Mucosa of rectum (tissue), 2 donors: ENCODE data around the gene MAGI1.

Experiments used
- H3K27ac ChIP-seq, 2 donors: one replicate each; pipeline ENCODE4 v1.7.0; 2013; ENCODE audit warnings: inconsistent platforms in 2 of 2, low read depth in 2 of 2, low read length in 2 of 2
- H3K27me3 ChIP-seq, 2 donors: one replicate each; pipeline ENCODE4 v1.7.0; 2013; ENCODE audit warnings: low read length in 2 of 2; ENCODE audit not compliant: control insufficient read depth in 2 of 2, insufficient read depth in 2 of 2
- H3K36me3 ChIP-seq, 2 donors: one replicate each; pipeline ENCODE4 v1.7.0; 2013; ENCODE audit warnings: low read length in 2 of 2; ENCODE audit not compliant: control insufficient read depth in 2 of 2, insufficient read depth in 2 of 2
- H3K4me1 ChIP-seq, 2 donors: one replicate each; pipeline ENCODE4 v1.7.0; 2013; ENCODE audit warnings: low read length in 2 of 2, mild to moderate bottlenecking in 1 of 2; ENCODE audit not compliant: control insufficient read depth in 2 of 2, insufficient read depth in 2 of 2
- H3K4me3 ChIP-seq, 2 donors: one replicate each; pipeline ENCODE4 v1.7.0; 2013; ENCODE audit warnings: low read length in 2 of 2
- H3K9ac ChIP-seq, 2 donors: one replicate each; pipeline ENCODE4 v1.7.0; 2013; ENCODE audit warnings: low read length in 2 of 2, low read depth in 1 of 2, mild to moderate bottlenecking in 1 of 2
- H3K9me3 ChIP-seq, 2 donors: one replicate each; pipeline ENCODE4 v1.7.0; 2013; ENCODE audit warnings: low read length in 2 of 2; ENCODE audit not compliant: control insufficient read depth in 2 of 2
- donor health status: healthy.
- donor health status: Normal muscosa, but diverticular disease.

The MAGI1 gene

DNA sequence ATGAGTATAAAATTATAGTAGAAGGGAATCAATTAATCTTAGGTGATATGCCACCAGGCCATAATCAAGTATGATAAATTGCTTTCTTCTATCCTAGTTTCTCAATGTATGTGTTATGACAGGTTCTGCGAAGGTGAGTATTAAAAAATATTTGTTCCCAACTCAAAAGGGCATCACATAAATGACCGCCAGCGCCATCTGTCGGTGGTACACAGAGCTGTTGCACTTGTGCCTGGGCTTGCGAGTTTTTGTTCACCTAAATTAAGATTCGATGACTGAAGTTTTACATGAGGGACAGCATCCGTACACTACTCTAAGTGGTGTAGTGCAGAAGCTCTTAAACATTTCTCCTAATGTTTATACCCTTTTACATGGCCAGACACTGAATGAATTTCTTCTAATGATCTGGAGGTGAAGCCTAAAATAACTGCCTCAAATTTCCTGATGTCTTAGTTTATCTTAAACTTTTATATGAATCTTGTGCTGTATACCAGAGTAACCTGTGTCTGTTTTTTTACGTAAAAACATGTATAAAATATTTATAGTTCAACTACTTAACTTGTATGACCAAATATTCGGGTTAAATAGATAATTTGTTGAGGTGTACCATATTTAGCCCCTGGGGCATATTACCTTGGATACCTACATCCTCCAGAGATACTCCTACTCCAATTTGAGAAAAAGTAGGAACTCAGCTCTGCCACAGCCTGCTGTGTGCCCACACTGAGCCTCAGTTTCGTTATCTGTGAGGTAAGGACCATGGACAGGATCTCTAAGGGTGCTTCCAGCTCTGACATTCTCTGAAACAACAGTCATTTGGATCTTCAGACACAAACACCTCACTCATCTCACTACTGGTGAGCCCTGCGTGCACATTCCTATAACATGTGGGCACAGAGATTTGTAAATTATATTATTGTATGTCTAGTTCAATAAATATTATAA lies 365.6 kb downstream of the MAGI1 start:
- Histone ChIP-seq H3K9ac (no peak overlapping the region), H3K27me3 (no peaks in the 10 kb centered on the region), H3K4me3 (no peak overlapping the region), H3K4me1 (no peaks in the 10 kb centered on the region), H3K9me3 (no peaks in the 10 kb centered on the region), H3K36me3 (no peaks in the 10 kb centered on the region), H3K27ac (no peak overlapping the region)

DNA sequence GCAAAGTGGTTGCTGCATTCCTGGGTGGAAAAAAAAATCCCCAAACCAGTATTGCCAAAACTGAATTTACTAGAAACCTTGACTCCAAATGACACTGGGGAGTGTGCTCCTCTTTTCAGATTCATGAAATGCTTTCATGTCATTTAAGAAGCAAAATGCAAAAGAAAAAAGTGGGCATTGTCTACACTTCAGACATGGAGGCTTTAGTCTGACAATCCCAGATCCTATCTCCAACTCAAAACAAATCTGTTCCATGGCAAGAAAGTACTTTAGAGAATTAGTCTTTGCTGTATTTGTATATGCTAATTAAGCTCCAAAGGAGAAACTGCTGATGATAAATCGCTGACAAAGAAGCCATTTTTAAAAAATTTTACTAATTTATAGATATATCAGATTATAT lies 366.7 kb downstream of the MAGI1 start:
- Histone ChIP-seq H3K9ac (no peak overlapping the region), H3K27me3 (no peaks in the 10 kb centered on the region), H3K9me3 (no peaks in the 10 kb centered on the region), H3K27ac (no peak overlapping the region), H3K4me1 (no peaks in the 10 kb centered on the region), H3K4me3 (no peak overlapping the region), H3K36me3 (no peaks in the 10 kb centered on the region)

DNA sequence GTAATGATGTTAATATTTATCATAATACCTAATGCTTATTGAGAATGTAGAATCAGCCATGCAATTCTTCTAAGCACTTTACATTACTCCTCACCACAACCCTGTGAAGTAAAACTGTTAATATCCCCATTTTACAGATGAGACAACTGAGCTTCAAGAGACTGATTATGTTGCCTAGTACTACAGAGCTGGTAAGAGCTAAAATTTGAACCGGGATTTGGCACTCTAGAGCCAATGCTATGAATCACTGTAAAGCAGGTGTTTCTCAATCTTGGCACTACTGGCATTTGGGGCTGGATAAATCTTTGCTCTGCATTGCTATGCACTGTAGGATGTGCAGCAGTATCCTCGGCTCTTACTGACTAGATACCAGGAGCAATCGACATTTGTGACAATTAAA lies 367.7 kb downstream of the MAGI1 start:
- Histone ChIP-seq H3K4me1 (no peaks in the 10 kb centered on the region), H3K27ac (no peak overlapping the region), H3K27me3 (no peaks in the 10 kb centered on the region)

DNA sequence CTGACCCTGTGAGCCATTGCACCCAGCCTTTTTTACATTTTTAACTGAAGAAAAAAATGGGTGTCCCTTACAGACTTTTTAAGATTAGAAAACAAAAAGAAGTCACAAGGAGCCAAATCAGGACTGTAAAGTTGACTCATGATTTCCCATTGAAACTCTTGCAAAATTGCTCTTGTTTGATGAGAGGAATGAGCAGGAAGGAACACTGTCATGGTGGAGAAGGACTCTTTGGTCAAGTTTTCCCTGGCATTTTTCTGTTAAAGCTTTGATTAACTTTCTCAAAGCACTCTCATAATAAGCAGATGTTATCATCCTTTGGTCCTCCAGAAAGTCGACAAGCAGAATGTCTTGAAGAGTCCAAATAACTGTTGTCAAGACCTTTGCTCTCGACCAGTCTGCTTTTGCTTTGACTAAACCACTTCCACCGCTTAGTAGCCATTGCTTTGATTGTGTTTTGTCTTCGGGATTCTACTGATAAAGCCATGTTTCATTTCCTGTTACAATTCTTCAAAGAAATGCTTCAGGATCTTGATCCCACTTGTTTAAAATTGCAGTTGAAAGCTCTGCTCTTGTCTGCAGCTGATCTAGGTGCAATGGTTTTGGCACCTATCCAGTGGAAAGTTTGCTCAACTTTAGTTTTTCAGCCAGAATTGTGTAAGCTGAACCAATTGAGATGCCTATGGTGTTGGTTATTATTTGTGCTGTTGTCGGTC lies 369.4 kb downstream of the MAGI1 start:
- no peak overlapping the region for H3K4me3 ChIP-seq
- no peak overlapping the region for H3K27ac ChIP-seq
- H3K4me1 ChIP-seq: no peaks in the 10 kb centered on the region
- H3K27me3 ChIP-seq: no peaks in the 10 kb centered on the region
- H3K36me3 ChIP-seq: no peaks in the 10 kb centered on the region
- no peaks in the 10 kb centered on the region for H3K9me3 ChIP-seq
- no peak overlapping the region for H3K9ac ChIP-seq

More for the DNA sequence above, 367.7 kb downstream of the MAGI1 start:
- Histone ChIP-seq H3K9ac (no peak overlapping the region), H3K36me3 (no peaks in the 10 kb centered on the region), H3K9me3 (no peaks in the 10 kb centered on the region), H3K4me3 (no peak overlapping the region)

DNA sequence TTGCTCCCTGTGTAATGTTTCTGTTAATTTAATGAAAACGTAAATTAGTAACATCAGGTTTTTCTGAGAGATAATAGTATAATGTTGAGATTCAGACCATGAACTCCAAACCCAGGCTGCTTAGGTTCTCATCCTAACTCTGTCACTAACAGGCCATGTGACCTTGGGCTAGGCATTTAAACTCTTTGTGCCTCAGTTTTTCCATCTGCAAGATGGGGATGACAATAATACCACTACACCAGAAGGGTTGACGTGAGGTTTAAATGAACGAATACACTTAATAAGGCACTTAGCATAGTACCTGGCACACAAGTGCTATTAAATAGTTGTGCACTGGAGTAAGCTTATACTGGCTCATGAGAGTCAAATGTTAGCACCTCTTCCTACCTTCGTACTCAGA lies 370.8 kb downstream of the MAGI1 start:
- no peaks in the 10 kb centered on the region for H3K36me3 ChIP-seq
- H3K27me3 ChIP-seq: no peaks in the 10 kb centered on the region
- H3K9me3 ChIP-seq: no peaks in the 10 kb centered on the region
- H3K9ac ChIP-seq: no peak overlapping the region
- H3K27ac ChIP-seq: no peak overlapping the region
- no peaks in the 10 kb centered on the region for H3K4me1 ChIP-seq
- H3K4me3 ChIP-seq: no peak overlapping the region

DNA sequence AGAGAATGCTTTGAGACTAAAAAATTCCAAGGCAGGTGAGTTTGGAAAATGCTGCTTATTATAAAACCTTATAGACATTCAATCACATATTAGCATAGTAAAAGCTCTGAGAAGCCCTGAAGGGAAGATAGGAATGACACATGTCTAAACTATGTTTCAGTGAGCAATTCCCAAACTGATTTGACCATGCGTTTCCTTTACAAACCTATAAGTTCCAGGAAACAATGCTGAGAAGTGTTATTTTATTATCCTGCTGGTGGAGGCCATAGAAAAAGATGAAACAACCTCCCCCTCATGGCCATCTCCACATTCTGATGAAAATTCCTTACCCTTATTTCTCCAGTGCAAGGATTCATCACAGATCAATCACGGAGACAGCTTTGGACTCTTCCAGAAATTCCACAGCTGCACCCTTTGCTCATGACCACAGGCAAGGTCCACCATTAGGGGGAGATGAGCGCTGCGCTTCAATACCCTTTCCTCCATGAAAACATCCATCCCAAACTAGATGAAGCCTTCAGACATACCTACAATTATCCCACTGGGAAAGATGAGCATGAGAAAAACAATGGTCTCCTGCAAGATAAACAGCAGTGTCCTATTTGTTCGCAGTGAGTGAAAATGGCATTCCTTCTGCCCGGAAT lies 372.1 kb downstream of the MAGI1 start:
- Histone ChIP-seq H3K4me3 (no peak overlapping the region), H3K9ac (no peak overlapping the region), H3K27ac (no peak overlapping the region), H3K4me1 (no peaks in the 10 kb centered on the region), H3K27me3 (no peaks in the 10 kb centered on the region), H3K9me3 (no peaks in the 10 kb centered on the region), H3K36me3 (no peaks in the 10 kb centered on the region)

DNA sequence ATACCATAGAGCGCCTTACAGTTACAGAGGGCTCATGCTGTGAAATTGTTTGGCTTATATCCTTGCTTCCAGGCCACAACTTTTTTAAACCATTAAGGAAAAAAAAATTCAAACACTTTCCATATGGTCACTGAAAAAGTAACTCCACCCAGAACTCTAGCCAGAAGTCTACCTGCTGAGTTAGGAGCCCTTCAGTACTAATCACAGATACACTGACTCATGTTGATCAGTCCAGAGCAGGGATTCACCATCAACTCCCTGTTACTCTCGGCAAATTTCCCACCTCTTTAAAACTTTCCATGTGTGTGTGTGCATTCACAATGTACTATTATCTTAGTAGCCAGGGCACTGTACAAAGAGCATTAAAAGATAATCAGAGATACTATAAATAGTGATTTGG lies 372.8 kb downstream of the MAGI1 start:
- Histone ChIP-seq H3K4me3 (no peak overlapping the region), H3K36me3 (no peaks in the 10 kb centered on the region), H3K4me1 (no peaks in the 10 kb centered on the region), H3K27me3 (no peaks in the 10 kb centered on the region), H3K9ac (no peak overlapping the region), H3K9me3 (no peaks in the 10 kb centered on the region), H3K27ac (no peak overlapping the region)

DNA sequence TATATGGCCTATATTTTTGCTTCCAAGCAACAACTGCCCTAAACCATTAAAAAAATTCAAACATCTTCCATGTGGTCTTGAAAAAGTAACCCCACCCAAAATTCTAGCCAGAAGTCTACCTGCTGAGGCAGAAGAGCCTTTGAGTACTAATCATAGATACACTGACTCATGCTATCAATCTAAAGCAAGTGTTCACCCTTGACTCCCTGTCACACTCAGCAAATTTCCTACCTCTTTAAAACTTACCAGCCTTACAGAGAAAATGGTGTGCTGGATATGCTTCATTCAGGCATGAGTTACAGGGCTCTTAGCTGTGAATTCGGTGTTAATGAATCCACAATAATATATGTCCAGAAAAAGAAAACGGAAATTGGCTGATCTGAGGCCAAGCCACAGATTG lies 373.8 kb downstream of the MAGI1 start:
- Histone ChIP-seq H3K4me1 (no peaks in the 10 kb centered on the region), H3K27me3 (no peaks in the 10 kb centered on the region), H3K9me3 (no peaks in the 10 kb centered on the region), H3K9ac (no peak overlapping the region), H3K27ac (no peak overlapping the region), H3K36me3 (no peaks in the 10 kb centered on the region), H3K4me3 (no peak overlapping the region)

DNA sequence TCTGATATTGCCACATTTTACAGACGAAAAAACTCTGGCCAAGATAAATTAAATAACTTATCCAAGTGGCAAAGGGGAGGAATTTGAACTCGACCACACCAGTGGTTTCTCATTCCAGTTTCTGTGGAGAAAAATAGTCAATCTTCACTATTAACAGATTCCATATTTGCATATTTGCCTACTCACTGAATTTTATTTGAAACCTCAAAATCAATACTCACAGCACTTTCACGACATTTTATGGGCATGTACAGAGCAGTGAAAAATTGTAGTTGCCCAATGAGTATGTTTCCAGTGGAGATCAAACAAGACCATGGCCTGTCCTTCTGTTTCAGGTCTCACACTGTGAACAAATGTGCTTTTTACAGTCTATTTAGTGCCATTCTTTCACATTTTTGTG lies 374.3 kb downstream of the MAGI1 start:
- H3K4me1 ChIP-seq: no peaks in the 10 kb centered on the region
- no peak overlapping the region for H3K9ac ChIP-seq
- no peaks in the 10 kb centered on the region for H3K36me3 ChIP-seq
- H3K9me3 ChIP-seq: no peaks in the 10 kb centered on the region
- H3K27ac ChIP-seq: no peak overlapping the region
- no peaks in the 10 kb centered on the region for H3K27me3 ChIP-seq
- no peak overlapping the region for H3K4me3 ChIP-seq

DNA sequence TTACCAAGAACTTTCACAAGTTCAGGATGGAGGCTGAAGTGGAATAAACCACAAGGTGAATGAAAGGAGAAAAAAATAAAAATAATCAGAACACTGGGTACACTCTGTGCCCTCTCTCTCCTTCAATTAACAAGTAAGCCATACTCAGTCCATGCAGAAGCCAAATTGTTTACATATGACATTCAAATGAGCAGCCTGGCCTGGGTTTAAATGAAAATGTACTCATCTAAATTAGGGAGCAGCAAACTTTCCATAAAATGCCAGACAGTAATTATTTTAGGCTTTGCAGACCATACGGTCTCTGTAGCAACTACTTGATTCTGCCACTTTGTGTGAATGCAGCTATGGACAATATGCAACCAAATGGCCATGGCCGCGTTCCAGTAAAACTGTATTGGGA lies 376.6 kb downstream of the MAGI1 start:
- Histone ChIP-seq H3K4me3 (no peak overlapping the region), H3K9me3 (no peaks in the 10 kb centered on the region), H3K27ac (no peak overlapping the region), H3K36me3 (no peaks in the 10 kb centered on the region), H3K4me1 (no peaks in the 10 kb centered on the region), H3K9ac (no peak overlapping the region), H3K27me3 (no peaks in the 10 kb centered on the region)
